ENCODE results near the gene SCUBE2.

DNA sequence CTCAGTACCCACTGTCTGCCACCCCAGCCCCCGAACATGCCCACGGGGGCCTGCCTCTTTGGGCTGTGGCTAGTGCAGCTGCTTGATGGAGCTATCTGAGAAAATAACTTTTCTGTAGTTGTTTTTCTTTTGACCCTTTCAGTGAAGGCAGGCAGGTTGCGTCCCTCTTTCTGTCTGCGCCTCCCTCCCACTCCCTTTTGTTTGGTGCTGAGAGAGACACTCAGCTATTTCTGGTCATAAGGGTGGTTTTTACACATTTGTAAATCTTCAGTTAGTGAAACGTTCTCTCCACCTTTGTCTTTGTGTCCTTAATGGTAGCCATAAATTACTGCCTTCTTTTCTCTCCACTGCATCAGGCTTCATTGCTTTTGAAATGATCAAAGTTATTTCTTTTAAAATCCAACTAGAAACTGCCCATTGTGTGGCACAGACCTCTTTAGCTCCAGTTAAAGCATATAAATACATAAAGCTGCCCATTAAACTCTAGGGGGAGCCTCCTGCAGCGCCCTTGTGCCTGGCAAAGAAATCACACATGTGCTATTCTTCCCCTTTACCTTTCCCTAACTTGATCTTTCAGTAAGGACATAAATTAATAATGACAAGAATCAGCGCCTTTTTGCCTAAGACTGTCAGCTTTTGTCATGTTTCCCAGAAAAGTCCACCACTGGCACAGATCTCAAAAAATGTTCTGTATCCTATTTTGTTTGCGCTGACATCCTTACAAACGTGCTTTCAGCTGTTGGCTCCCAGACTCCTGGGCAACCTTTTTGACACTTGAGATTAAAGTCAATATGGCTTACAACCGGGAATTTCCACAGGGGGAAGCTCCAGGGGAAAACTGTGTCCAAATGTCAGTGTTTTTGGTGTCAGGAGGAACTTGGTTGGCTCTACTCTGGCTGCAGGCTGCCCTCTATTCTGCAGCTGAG is 1.7 kb upstream of the SCUBE2 start:
- TF ChIP-seq, protein P1, sequence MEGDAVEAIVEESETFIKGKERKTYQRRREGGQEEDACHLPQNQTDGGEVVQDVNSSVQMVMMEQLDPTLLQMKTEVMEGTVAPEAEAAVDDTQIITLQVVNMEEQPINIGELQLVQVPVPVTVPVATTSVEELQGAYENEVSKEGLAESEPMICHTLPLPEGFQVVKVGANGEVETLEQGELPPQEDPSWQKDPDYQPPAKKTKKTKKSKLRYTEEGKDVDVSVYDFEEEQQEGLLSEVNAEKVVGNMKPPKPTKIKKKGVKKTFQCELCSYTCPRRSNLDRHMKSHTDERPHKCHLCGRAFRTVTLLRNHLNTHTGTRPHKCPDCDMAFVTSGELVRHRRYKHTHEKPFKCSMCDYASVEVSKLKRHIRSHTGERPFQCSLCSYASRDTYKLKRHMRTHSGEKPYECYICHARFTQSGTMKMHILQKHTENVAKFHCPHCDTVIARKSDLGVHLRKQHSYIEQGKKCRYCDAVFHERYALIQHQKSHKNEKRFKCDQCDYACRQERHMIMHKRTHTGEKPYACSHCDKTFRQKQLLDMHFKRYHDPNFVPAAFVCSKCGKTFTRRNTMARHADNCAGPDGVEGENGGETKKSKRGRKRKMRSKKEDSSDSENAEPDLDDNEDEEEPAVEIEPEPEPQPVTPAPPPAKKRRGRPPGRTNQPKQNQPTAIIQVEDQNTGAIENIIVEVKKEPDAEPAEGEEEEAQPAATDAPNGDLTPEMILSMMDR (IDR thresholded peaks at IDR 0.05; ENCODE audit: low read depth, low read length) = peak; percentile 28
- TF ChIP-seq POLR2A (IDR thresholded peaks at IDR 0.05; ENCODE audit: extremely low read depth, insufficient read length) = no peak
- no peak for TF ChIP-seq MYC (IDR thresholded peaks at IDR 0.05; ENCODE audit: low read depth, low read length)
